Tongue (tissue), 2 donors: ENCODE results near the gene SNX19. TPM values are rescaled to one million over a fixed set of nuclear protein-coding genes. Genes with fewer than 3 reads are reported as not detected.
A peak's percentile ranks its signal among the peaks of the same experiment; 100 is the strongest.
"Not testable (repeated sequence)": the region's sequence is repeated elsewhere in the genome, so short reads cannot be mapped to it uniquely, and the experiment has no call there.

Experiments used
- DNase-seq: peaks from one replicate; pipeline ENCODE4 v3.0.0-alpha.2; 2015
- total RNA-seq: library from RNA; depleted of rRNA; stranded (reverse); fragments of >200 nt; gene quantifications from one replicate; pipeline ENCODE4 v1.2.3, GENCODE V29; 2014

SNX19 gene
- total RNA-seq, 1 donor from 2014 or later: 63.7 TPM

GRCh38 chr11:130872102-130872501 is 44.2 kb downstream of the SNX19 start:
- no peak for DNase-seq

GRCh38 chr11:130871616-130872015 is 44.7 kb downstream of the SNX19 start:
- no peak for DNase-seq

GRCh38 chr11:130868721-130869390 is 47.4 kb downstream of the SNX19 start:
- DNase-seq: no peak

GRCh38 chr11:130868086-130868710 is 48.1 kb downstream of the SNX19 start:
- no peak for DNase-seq

GRCh38 chr11:130866831-130867230 is 49.4 kb downstream of the SNX19 start:
- DNase-seq: peak; percentile 25

GRCh38 chr11:130865774-130866114 is 50.5 kb downstream of the SNX19 start:
- DNase-seq: peak; percentile 41

GRCh38 chr11:130865091-130865773 is 51.0 kb downstream of the SNX19 start:
- DNase-seq: peak; percentile 66

- DNase-seq: peak; percentile 98
These were observed 54.1 kb downstream of the SNX19 start for GRCh38 chr11:130861902-130862860.

GRCh38 chr11:130861283-130861682 is 55.0 kb downstream of the SNX19 start:
- DNase-seq: no peak

GRCh38 chr11:130859886-130860285 is 56.4 kb downstream of the SNX19 start:
- peak; percentile 32 for DNase-seq

- DNase-seq: no peak
These were observed 58.1 kb downstream of the SNX19 start for GRCh38 chr11:130858215-130858614.

- not testable (repeated sequence) for DNase-seq
These were observed 60.6 kb downstream of the SNX19 start for GRCh38 chr11:130855707-130856106.

- no peak for DNase-seq
These were observed 61.8 kb downstream of the SNX19 start for GRCh38 chr11:130854483-130854882.

- no peak for DNase-seq
These were observed 63.7 kb downstream of the SNX19 start for GRCh38 chr11:130852589-130852988.

GRCh38 chr11:130850185-130850944 is 65.9 kb downstream of the SNX19 start:
- no peak for DNase-seq

GRCh38 chr11:130849215-130849568 is 67.1 kb downstream of the SNX19 start:
- no peak for DNase-seq

GRCh38 chr11:130848361-130849214 is 67.7 kb downstream of the SNX19 start:
- no peak for DNase-seq

- no peak for DNase-seq
These were observed 68.8 kb downstream of the SNX19 start for GRCh38 chr11:130847517-130847916.

- DNase-seq: no peak
These were observed 69.7 kb downstream of the SNX19 start for GRCh38 chr11:130846606-130847005.

GRCh38 chr11:130842001-130842400 is 74.3 kb downstream of the SNX19 start:
- no peak for DNase-seq

- DNase-seq: no peak
These were observed 75.6 kb downstream of the SNX19 start for GRCh38 chr11:130840679-130841078.
